Heart left ventricle (tissue), 13 donors: ENCODE measurements around the gene OR52K2.

Experiments used
- POLR2A ChIP-seq, 2 donors: fragments of 450-650 bp; IDR thresholded peaks; one replicate each; pipeline ENCODE4 v1.6.1; 2017; ENCODE audit warnings: antibody characterized with exemption in 2 of 2, mild to moderate bottlenecking in 2 of 2, moderate library complexity in 2 of 2
- TF ChIP-seq, protein P1 (sequence below), 12 donors: fragments of 200-600 bp; sonication (generic) in 4 of 12; IDR thresholded peaks; one replicate each; pipeline versions ENCODE4 v1.5.0 to v1.8.0; 2018 to 2022; ENCODE audit warnings: antibody characterized with exemption in 12 of 12, mild to moderate bottlenecking in 5 of 12
- donor health status: ischemic (EF 13 %, LVEDD 7.1; RV severe dilation, severe dysfunction).
- donor health status: DM: no; HTN: yes; CAD: no.
- donor health status: DM: no; HTN: no; CAD: no.
- donor health status: ischemic (EF 25% LVEDD 6.9; RV normal size, moderate dysfunction).
- donor health status: ischemic (EF 25% LVEDD 5.7; RV mildly dilated, moderate dysfunction).
- donor health status: ischemic (EF 35%, LVEDD 5.7; RV mildly dilated, moderate dysfunction).
- donor health status: nonischemic (EF 11% LVEDD 7.7; RV severe dilation, severe dysfunction).
- donor health status: DM: yes; HTN: yes; CAD: no.
- donor health status: PGD.
- donor health status: ischemic (EF 29% LVEDD 5.4; RV normal size, mild dysfunction).
- donor health status: nonischemic (EF 23%, LVEDD 6.1; RV moderate dilation, normal function).

DNA sequence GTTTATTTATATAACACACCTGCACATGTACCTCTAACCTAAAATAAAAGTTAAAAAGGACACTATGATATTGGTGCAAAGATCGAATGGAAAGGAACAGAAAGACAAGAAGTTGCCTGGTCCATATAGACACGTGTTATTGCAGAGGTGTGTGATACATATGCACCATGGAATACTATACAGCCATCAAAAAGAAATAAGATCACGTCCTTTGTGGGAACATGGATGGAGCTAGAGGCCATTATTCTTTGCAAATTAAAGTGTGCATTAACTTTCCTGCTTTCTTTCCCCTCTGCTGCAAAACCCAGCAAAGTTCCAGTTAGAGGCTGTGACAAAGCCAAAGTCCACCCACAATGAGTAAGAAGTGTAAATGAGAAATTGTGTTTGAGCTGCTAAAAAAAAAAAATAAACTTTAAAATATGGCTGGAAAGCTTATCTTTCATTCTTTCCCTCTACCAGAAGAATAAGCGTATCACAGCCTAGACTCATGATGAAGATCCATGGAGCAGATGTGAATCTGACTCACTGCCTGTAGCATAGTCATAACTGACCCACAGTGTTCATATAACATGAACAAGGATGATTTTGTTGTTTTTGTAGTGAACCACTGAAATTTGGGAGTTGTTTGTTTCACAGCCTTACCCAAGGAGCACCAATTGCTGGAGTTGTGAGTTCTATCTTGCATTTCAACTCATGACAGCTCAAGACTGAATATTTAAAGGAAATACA, 42.9 kb downstream of the OR52K2 start:
- TF ChIP-seq, protein P1, sequence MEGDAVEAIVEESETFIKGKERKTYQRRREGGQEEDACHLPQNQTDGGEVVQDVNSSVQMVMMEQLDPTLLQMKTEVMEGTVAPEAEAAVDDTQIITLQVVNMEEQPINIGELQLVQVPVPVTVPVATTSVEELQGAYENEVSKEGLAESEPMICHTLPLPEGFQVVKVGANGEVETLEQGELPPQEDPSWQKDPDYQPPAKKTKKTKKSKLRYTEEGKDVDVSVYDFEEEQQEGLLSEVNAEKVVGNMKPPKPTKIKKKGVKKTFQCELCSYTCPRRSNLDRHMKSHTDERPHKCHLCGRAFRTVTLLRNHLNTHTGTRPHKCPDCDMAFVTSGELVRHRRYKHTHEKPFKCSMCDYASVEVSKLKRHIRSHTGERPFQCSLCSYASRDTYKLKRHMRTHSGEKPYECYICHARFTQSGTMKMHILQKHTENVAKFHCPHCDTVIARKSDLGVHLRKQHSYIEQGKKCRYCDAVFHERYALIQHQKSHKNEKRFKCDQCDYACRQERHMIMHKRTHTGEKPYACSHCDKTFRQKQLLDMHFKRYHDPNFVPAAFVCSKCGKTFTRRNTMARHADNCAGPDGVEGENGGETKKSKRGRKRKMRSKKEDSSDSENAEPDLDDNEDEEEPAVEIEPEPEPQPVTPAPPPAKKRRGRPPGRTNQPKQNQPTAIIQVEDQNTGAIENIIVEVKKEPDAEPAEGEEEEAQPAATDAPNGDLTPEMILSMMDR (IDR thresholded peaks at IDR 0.05) = no peak
- no peak for TF ChIP-seq POLR2A (IDR thresholded peaks at IDR 0.05)
